ENCODE results near the gene GCC2. TPM values are rescaled to one million over a fixed set of nuclear protein-coding genes. Genes with fewer than 3 reads are reported as not detected.

GCC2 gene
- total RNA-seq, 3 donors from 2014 or later (not counting 1 experiment from before 2014, with no cell fraction given): 84.8 to 110 (median 89.6) TPM

DNA sequence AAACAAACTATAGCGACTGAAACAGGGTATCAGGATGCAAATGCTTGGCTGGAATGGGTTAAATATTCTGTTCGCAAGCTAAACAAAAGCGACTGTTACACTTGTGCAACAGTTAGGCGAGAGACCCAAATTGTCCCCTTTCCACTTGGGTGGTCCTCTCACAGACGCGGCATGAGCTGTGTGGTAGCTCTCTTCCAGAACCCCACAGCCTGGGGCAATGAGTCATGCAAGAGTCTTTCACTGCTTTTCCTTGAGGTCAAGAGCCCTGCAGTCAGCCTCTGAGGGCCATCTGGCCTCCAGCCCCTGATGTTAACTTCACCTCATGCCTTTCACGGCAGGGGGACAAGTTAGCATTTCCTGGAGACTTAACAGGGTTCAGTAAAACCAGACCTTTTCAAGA is 45.5 kb upstream of the GCC2 start:
- H3K4me3 Mint-ChIP-seq: no peak overlapping the region
- H3K36me3 Mint-ChIP-seq: no peaks in the 10 kb centered on the region
- H3K9me3 Mint-ChIP-seq: peaks cover 2 to 5% of the 10 kb centered on the region in 2 donors
- H3K9me3 ChIP-seq (ENCODE audit: control insufficient read depth, insufficient read depth, low read length): peaks cover 13% of the 10 kb centered on the region
- 75% methylated on average over 7 of the region's 7 CpGs for WGBS (ENCODE audit: insufficient coverage)
- intact Hi-C loops (cut with micrococcal nuclease): no loop called here
- H3K36me3 ChIP-seq (ENCODE audit: control insufficient read depth, insufficient read depth, low read length): no peaks in the 10 kb centered on the region
- TF ChIP-seq, protein P1, sequence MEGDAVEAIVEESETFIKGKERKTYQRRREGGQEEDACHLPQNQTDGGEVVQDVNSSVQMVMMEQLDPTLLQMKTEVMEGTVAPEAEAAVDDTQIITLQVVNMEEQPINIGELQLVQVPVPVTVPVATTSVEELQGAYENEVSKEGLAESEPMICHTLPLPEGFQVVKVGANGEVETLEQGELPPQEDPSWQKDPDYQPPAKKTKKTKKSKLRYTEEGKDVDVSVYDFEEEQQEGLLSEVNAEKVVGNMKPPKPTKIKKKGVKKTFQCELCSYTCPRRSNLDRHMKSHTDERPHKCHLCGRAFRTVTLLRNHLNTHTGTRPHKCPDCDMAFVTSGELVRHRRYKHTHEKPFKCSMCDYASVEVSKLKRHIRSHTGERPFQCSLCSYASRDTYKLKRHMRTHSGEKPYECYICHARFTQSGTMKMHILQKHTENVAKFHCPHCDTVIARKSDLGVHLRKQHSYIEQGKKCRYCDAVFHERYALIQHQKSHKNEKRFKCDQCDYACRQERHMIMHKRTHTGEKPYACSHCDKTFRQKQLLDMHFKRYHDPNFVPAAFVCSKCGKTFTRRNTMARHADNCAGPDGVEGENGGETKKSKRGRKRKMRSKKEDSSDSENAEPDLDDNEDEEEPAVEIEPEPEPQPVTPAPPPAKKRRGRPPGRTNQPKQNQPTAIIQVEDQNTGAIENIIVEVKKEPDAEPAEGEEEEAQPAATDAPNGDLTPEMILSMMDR (IDR thresholded peaks at IDR 0.05): no peak
- ATAC-seq (no peak), DNase-seq (no peak)
- H3K27ac ChIP-seq (ENCODE audit: low read length): no peak overlapping the region
- H3K4me1 Mint-ChIP-seq: no peaks in the 10 kb centered on the region
- H3K27me3 Mint-ChIP-seq (ENCODE audit: low read depth in 2 of 2): peaks cover 3 to 7% of the 10 kb centered on the region in 2 donors
- H3K4me3 ChIP-seq (ENCODE audit: low read length): no peak overlapping the region
- no peak overlapping the region for H3K27ac Mint-ChIP-seq
- H3K27me3 ChIP-seq (ENCODE audit: control insufficient read depth, insufficient read depth, low read length): peaks cover 4% of the 10 kb centered on the region
- H3K4me1 ChIP-seq (ENCODE audit: control insufficient read depth, insufficient read depth, low read length): no peaks in the 10 kb centered on the region

DNA sequence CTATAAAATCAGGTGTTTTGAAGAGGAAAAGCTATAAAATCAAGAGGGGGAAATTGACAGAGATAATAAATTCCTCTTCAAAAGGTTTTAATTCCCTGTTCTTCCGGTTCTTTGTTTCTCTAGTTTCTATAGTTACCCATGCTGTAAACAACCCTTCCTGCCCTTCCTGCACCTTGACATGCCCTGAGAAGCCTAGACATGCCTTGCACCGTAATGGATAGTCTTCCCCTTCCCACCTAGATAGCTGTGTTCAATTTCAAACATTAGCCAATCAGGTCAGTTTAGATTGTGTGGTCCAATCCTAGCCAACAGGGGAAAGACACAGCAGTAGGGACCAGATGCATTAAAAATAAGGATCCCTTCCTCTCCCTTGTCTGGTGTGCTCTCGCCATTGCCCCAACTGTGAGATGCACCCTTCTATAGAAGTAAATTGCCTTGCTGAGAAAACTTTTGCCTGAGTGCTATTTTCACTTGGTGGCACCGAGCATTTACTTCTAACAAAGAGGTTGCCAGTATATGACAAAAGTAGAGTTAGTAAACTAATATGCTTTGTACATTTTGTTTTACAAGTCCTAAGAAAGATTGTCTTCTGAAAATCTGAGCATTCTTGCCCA is 44.1 kb upstream of the GCC2 start:
- DNase-seq (no peak), ATAC-seq (no peak)
- Mint-ChIP-seq H3K9me3 (peaks cover 2 to 5% of the 10 kb centered on the region in 2 donors), H3K4me3 (no peak overlapping the region), H3K27me3 (ENCODE audit: low read depth in 2 of 2) (peaks cover 7% of the 10 kb centered on the region in 2 donors), H3K4me1 (no peaks in the 10 kb centered on the region), H3K36me3 (no peaks in the 10 kb centered on the region), H3K27ac (no peak overlapping the region)
- H3K4me1 ChIP-seq (ENCODE audit: control insufficient read depth, insufficient read depth, low read length): no peaks in the 10 kb centered on the region
- 84% methylated on average over 4 of the region's 4 CpGs for WGBS (ENCODE audit: insufficient coverage)
- H3K27me3 ChIP-seq (ENCODE audit: control insufficient read depth, insufficient read depth, low read length): peaks cover 4% of the 10 kb centered on the region
- no peaks in the 10 kb centered on the region for H3K36me3 ChIP-seq (ENCODE audit: control insufficient read depth, insufficient read depth, low read length)
- H3K27ac ChIP-seq (ENCODE audit: low read length): no peak overlapping the region
- H3K9me3 ChIP-seq (ENCODE audit: control insufficient read depth, insufficient read depth, low read length): peaks cover 2% of the 10 kb centered on the region
- intact Hi-C loops (cut with micrococcal nuclease): no loop called here
- TF ChIP-seq, protein P1 (IDR thresholded peaks at IDR 0.05): no peak
- H3K4me3 ChIP-seq (ENCODE audit: low read length): no peak overlapping the region

DNA sequence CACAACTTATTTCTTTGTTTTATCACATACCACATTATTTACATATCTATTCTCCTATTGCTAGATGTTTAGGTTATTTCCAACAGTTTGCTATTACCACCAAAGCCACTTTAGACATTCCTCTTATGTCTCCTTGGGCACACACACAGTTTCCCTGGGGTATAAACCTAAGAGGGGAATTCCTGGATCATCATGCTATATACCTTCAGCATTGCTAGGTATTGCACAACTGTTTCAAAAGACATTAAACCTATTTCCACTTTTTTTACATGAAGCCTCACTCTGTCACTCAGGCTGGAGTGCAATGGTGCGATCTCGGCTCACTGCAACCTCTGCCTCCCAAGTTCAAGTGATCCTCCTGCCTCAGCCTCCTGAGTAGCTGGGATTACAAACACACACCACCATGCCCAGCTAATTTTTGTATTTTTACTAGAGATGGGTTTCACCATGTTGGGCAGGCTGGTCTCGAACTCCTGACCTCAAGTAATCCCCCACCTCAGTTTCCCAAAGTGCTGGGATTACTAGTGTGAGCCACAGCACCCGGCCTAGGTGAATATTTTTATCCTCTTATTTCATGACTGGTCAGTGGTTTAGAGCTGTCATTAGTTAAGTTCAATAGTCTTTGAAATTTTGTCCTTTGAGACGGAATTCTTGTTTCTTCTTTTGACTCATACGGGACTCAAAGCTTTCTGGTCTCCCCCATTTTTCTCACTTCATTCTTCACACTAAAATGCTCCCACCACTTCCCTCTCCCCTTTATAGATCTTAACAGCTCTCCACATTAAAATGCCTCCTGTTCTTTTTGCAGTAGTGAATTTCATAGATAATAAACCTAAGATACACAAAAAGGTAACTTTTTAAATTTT is 40.9 kb upstream of the GCC2 start:
- Histone ChIP-seq H3K4me3 (ENCODE audit: low read length) (no peak overlapping the region), H3K9me3 (ENCODE audit: control insufficient read depth, insufficient read depth, low read length) (no peaks in the 10 kb centered on the region), H3K36me3 (ENCODE audit: control insufficient read depth, insufficient read depth, low read length) (no peaks in the 10 kb centered on the region), H3K27ac (ENCODE audit: low read length) (no peak overlapping the region), H3K4me1 (ENCODE audit: control insufficient read depth, insufficient read depth, low read length) (no peaks in the 10 kb centered on the region), H3K27me3 (ENCODE audit: control insufficient read depth, insufficient read depth, low read length) (peaks cover 4% of the 10 kb centered on the region)
- no peak overlapping the region for H3K4me3 Mint-ChIP-seq
- peaks cover 2% of the 10 kb centered on the region in 2 donors for H3K9me3 Mint-ChIP-seq
- TF ChIP-seq, protein P1 (IDR thresholded peaks at IDR 0.05): no peak
- WGBS (ENCODE audit: insufficient coverage): 87% methylated on average over 5 of the region's 6 CpGs
- no peak for DNase-seq
- H3K27ac Mint-ChIP-seq: no peak overlapping the region
- no peaks in the 10 kb centered on the region for H3K36me3 Mint-ChIP-seq
- H3K4me1 Mint-ChIP-seq: no peaks in the 10 kb centered on the region
- intact Hi-C loops (cut with micrococcal nuclease): no loop called here
- H3K27me3 Mint-ChIP-seq (ENCODE audit: low read depth in 2 of 2): peaks cover 7% of the 10 kb centered on the region in 2 donors
- ATAC-seq: no peak
